Stimulated activated CD4-positive, alpha-beta T cell treated with anti-CD3 and anti-CD28 coated beads, TNF-alpha, amount 100 ng/mL, for 1 hour (primary cell): Measurements from ENCODE around the gene FEZ2.

Experiments
- DNase-seq, 3 donors: peaks; one replicate each; pipeline ENCODE4 v3.0.0-alpha.2; 2020; ENCODE audit warnings: low read depth in 3 of 3, low spot score in 1 of 3

FEZ2 gene

GRCh38 chr2:36562973-36563532 is 34.9 kb downstream of the FEZ2 start:
- DNase-seq: no peak

- no peak for DNase-seq
These were observed 35.7 kb downstream of the FEZ2 start for GRCh38 chr2:36562240-36562639.

- DNase-seq: no peak
These were observed 36.6 kb downstream of the FEZ2 start for GRCh38 chr2:36561237-36561944.

- no peak for DNase-seq
These were observed 37.2 kb downstream of the FEZ2 start for GRCh38 chr2:36560726-36561125.

- DNase-seq: no peak
These were observed 38.6 kb downstream of the FEZ2 start for GRCh38 chr2:36559221-36559942.

- DNase-seq: no peak
These were observed 41.1 kb downstream of the FEZ2 start for GRCh38 chr2:36556842-36557241.

GRCh38 chr2:36555789-36556188 is 42.2 kb downstream of the FEZ2 start:
- DNase-seq: no peak

- DNase-seq: no peak
These were observed 43.4 kb downstream of the FEZ2 start for GRCh38 chr2:36554531-36554930.

- DNase-seq: no peak
These were observed 44.3 kb downstream of the FEZ2 start for GRCh38 chr2:36553683-36554082.

- no peak for DNase-seq
These were observed 48.0 kb downstream of the FEZ2 start for GRCh38 chr2:36550006-36550405.

- no peak for DNase-seq
These were observed 48.8 kb downstream of the FEZ2 start for GRCh38 chr2:36549165-36549574.

GRCh38 chr2:36547906-36548305 is 50.1 kb downstream of the FEZ2 start:
- DNase-seq: no peak

- DNase-seq: no peak
These were observed 52.0 kb downstream of the FEZ2 start for GRCh38 chr2:36545871-36546416.

- DNase-seq: no peak
These were observed 53.2 kb downstream of the FEZ2 start for GRCh38 chr2:36544638-36545338.

- no peak for DNase-seq
These were observed 55.9 kb downstream of the FEZ2 start for GRCh38 chr2:36541891-36542595.

GRCh38 chr2:36540986-36541754 is 56.8 kb downstream of the FEZ2 start:
- DNase-seq: no peak

- no peak for DNase-seq
These were observed 58.3 kb downstream of the FEZ2 start for GRCh38 chr2:36539631-36540030.

- DNase-seq: no peak
These were observed 59.6 kb downstream of the FEZ2 start for GRCh38 chr2:36538335-36538734.

- DNase-seq: no peak
These were observed 61.2 kb downstream of the FEZ2 start for GRCh38 chr2:36536776-36537175.

GRCh38 chr2:36535099-36535498 is 62.9 kb downstream of the FEZ2 start:
- no peak for DNase-seq
